ENCODE measurements around the gene DNAJA3. TPM values are rescaled to one million over a fixed set of nuclear protein-coding genes. Genes with fewer than 3 reads are reported as not detected.

The DNAJA3 gene
- total and polyA plus RNA-seq, 9 of the 15 experiments (the other 6 are each of a cell fraction or from before 2014, with no cell fraction given), result 8.1 to 105 (median 79.0) TPM

- TF ChIP-seq, protein P1, sequence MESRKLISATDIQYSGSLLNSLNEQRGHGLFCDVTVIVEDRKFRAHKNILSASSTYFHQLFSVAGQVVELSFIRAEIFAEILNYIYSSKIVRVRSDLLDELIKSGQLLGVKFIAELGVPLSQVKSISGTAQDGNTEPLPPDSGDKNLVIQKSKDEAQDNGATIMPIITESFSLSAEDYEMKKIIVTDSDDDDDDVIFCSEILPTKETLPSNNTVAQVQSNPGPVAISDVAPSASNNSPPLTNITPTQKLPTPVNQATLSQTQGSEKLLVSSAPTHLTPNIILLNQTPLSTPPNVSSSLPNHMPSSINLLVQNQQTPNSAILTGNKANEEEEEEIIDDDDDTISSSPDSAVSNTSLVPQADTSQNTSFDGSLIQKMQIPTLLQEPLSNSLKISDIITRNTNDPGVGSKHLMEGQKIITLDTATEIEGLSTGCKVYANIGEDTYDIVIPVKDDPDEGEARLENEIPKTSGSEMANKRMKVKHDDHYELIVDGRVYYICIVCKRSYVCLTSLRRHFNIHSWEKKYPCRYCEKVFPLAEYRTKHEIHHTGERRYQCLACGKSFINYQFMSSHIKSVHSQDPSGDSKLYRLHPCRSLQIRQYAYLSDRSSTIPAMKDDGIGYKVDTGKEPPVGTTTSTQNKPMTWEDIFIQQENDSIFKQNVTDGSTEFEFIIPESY (CRISPR knock-in tag; IDR thresholded peaks at IDR 0.05), result peak; percentile 39; the same call in 1 of the 2 replicates
- TF ChIP-seq SFPQ (IDR thresholded peaks at IDR 0.05; ENCODE audit: low read depth, low read length), result no peak
- peak; percentile 93 for TF ChIP-seq ATF7 (IDR thresholded peaks at IDR 0.05)
- no peak for TF ChIP-seq GATAD2A (IDR thresholded peaks at IDR 0.05)
- TF ChIP-seq ARID2 (IDR thresholded peaks at IDR 0.05), result no peak
- no peak for TF ChIP-seq ID3 (CRISPR knock-in tag; IDR thresholded peaks at IDR 0.05)
- TF ChIP-seq ID3 (tag; IDR thresholded peaks at IDR 0.05), result no peak; the same call in 1 of the 2 replicates
- TF ChIP-seq ELK1 (CRISPR knock-in tag; IDR thresholded peaks at IDR 0.05), result no peak
- TF ChIP-seq NFXL1 (CRISPR knock-in tag; IDR thresholded peaks at IDR 0.05), result no peak
- TF ChIP-seq ZNF449 (CRISPR knock-in tag; IDR thresholded peaks at IDR 0.05), result no peak
- no peak for TF ChIP-seq PRPF4 (IDR thresholded peaks at IDR 0.05; ENCODE audit: insufficient read depth, low read depth, low read length, poor library complexity, severe bottlenecking)
- TF ChIP-seq TAF15 (IDR thresholded peaks at IDR 0.05; ENCODE audit: low read depth, low read length), result no peak
Measured at GRCh38 chr16:4425378-4426020, at the start of gene DNAJA3 (continued).
